SK-N-SH (cell line): Measurements from ENCODE around the gene RBP5. TPM values are rescaled to one million over a fixed set of nuclear protein-coding genes. Genes with fewer than 3 reads are reported as not detected.

Source experiments
- CTCF ChIA-PET: fragments of 300-600, 350-600 bp; formaldehyde crosslinking; extraction: SDS; loops from one replicate; lab custom pipeline; 2021; lab: Yijun Ruan, JAX
- POLR2A ChIA-PET: fragments of 350-600 bp; sonication (Branson Sonifier 250); formaldehyde crosslinking; extraction: SDS; loops from one replicate; lab custom pipeline; 2020; ENCODE audit warnings: antibody characterized with exemption, inconsistent platforms; lab: Yijun Ruan, JAX
- DNase-seq: peaks from one replicate; pipeline ENCODE4 v3.0.0; 2012
- H2AFZ ChIP-seq: fragments of 200-600 bp; sonication (generic); 2 replicates; pipeline ENCODE4 v1.8.1; 2016; ENCODE audit warnings: antibody characterized with exemption, mild to moderate bottlenecking, low read depth
- H3F3A ChIP-seq: fragments of 200-600 bp; sonication (generic); replicated peaks from 2 replicates; pipeline ENCODE3; 2016; ENCODE audit warnings: antibody characterized with exemption, mild to moderate bottlenecking; ENCODE audit not compliant: insufficient read depth
- H3K27ac ChIP-seq, 2 experiments: fragments of 200-500 bp in 1 of 2; fragments of 200-600 bp in 1 of 2; sonication (Bioruptor generic) in 1 of 2; sonication (generic), shearing (Covaris generic) in 1 of 2; 2 replicates each; pipeline versions ENCODE4 v1.5.1 to v1.6.1; 2014 to 2016; ENCODE audit warnings: low read depth in 2 of 2, inconsistent platforms in 1 of 2, low read length in 1 of 2, mild to moderate bottlenecking in 1 of 2, mixed read lengths in 1 of 2
- H3K27me3 ChIP-seq: fragments of 200-600 bp; sonication (generic), shearing (Covaris generic); 2 replicates; pipeline ENCODE4 v1.6.1; 2016; ENCODE audit warnings: mixed run types; ENCODE audit not compliant: insufficient read depth
- H3K36me3 ChIP-seq, 2 experiments: fragments of 200-500 bp in 1 of 2; fragments of 200-600 bp in 1 of 2; sonication (Bioruptor generic) in 1 of 2; sonication (generic) in 1 of 2; replicated peaks in 1 of 2; 2 replicates each; pipeline versions ENCODE3 to v1.5.1; 2014 to 2016; ENCODE audit warnings: low read length in 1 of 2, mild to moderate bottlenecking in 1 of 2; ENCODE audit not compliant: insufficient read depth in 2 of 2, control insufficient read depth in 1 of 2
- H3K4me1 ChIP-seq, 2 experiments: fragments of 200-500 bp in 1 of 2; fragments of 200-600 bp in 1 of 2; sonication (Bioruptor generic) in 1 of 2; sonication (generic), shearing (Covaris generic) in 1 of 2; 2 replicates each; pipeline versions ENCODE4 v1.5.1 to v1.6.1; 2014 to 2016; ENCODE audit warnings: low read depth in 1 of 2, low read length in 1 of 2, mixed run types in 1 of 2; ENCODE audit not compliant: insufficient read depth in 2 of 2, control insufficient read depth in 1 of 2
- H3K4me2 ChIP-seq: fragments of 200-600 bp; sonication (generic), shearing (Covaris generic); 2 replicates; pipeline ENCODE4 v1.6.1; 2017; ENCODE audit warnings: mixed run types
- H3K4me3 ChIP-seq, 2 experiments: fragments of 200-500 bp in 1 of 2; fragments of 200-600 bp in 1 of 2; sonication (Bioruptor generic) in 1 of 2; sonication (generic), shearing (Covaris generic) in 1 of 2; 2 replicates each; pipeline versions ENCODE4 v1.5.1 to v1.8.1; 2014 to 2016; ENCODE audit warnings: low read depth in 2 of 2, inconsistent platforms in 1 of 2, low read length in 1 of 2, mild to moderate bottlenecking in 1 of 2, mixed read lengths in 1 of 2, moderate library complexity in 1 of 2
- H3K79me2 ChIP-seq: fragments of 200-600 bp; sonication (generic); 2 replicates; pipeline ENCODE4 v1.8.1; 2017; ENCODE audit warnings: mild to moderate bottlenecking; ENCODE audit not compliant: insufficient read depth
- H3K9ac ChIP-seq: fragments of 200-600 bp; sonication (generic); 2 replicates; pipeline ENCODE4 v1.6.1; 2017; ENCODE audit warnings: mixed run types
- H3K9me2 ChIP-seq: fragments of 200-600 bp; sonication (generic); 2 replicates; pipeline ENCODE4 v1.6.1; 2017; ENCODE audit warnings: mixed run types
- H3K9me3 ChIP-seq: fragments of 200-600 bp; sonication (generic); 2 replicates; pipeline ENCODE4 v1.6.1; 2017; ENCODE audit warnings: mixed run types, mild to moderate bottlenecking, moderate library complexity
- H4K20me1 ChIP-seq: fragments of 200-600 bp; sonication (generic); 2 replicates; pipeline ENCODE4 v1.6.1; 2017; ENCODE audit warnings: mild to moderate bottlenecking, mixed run types; ENCODE audit not compliant: insufficient read depth
- ELF1 ChIP-seq: IDR thresholded peaks from 2 replicates; pipeline ENCODE4 v1.4.0; 2012
- EP300 ChIP-seq, 2 experiments: IDR thresholded peaks; 2 replicates each; pipeline versions ENCODE4 v1.4.0 to v1.6.1; 2012; ENCODE audit warnings: borderline replicate concordance in 1 of 2, low read depth in 1 of 2, low read length in 1 of 2
- FOXJ3 ChIP-seq: sonication (generic); formaldehyde crosslinking; IDR thresholded peaks from 2 replicates; pipeline ENCODE4 v1.5.1; 2020; ENCODE audit warnings: mild to moderate bottlenecking, missing genetic modification reagents
- FOXM1 ChIP-seq: IDR thresholded peaks from 2 replicates; pipeline ENCODE4 v1.4.0; 2012; ENCODE audit warnings: low read depth, mild to moderate bottlenecking
- GABPA ChIP-seq: IDR thresholded peaks from 2 replicates; pipeline ENCODE4 v1.4.0; 2012; ENCODE audit warnings: low read depth, mild to moderate bottlenecking
- MEF2A ChIP-seq: IDR thresholded peaks from 2 replicates; pipeline ENCODE4 v1.4.0; 2012; ENCODE audit warnings: low read depth, borderline replicate concordance
- RAD21 ChIP-seq: IDR thresholded peaks from 2 replicates; pipeline ENCODE4 v1.6.1; 2012; ENCODE audit warnings: mild to moderate bottlenecking, low read length
- RCOR1 ChIP-seq: fragments of 150-350 bp; IDR thresholded peaks from 2 replicates; pipeline ENCODE4 v1.6.1; 2017; ENCODE audit warnings: antibody characterized with exemption, low read length
- RFX5 ChIP-seq: IDR thresholded peaks from 2 replicates; pipeline ENCODE4 v1.6.1; 2012; ENCODE audit warnings: mild to moderate bottlenecking, improper control_type of control experiment, low read length
- SIN3A ChIP-seq: IDR thresholded peaks from 2 replicates; pipeline ENCODE4 v1.6.1; 2012; ENCODE audit warnings: low read depth, mild to moderate bottlenecking, low read length, moderate library complexity, borderline replicate concordance
- SMC3 ChIP-seq: IDR thresholded peaks from 2 replicates; pipeline ENCODE4 v1.6.1; 2012; ENCODE audit warnings: low read depth, low read length, improper control_type of control experiment
- TAF1 ChIP-seq: IDR thresholded peaks from 2 replicates; pipeline ENCODE4 v1.6.1; 2012; ENCODE audit warnings: low read depth, mild to moderate bottlenecking, low read length, moderate library complexity, borderline replicate concordance
- TEAD4 ChIP-seq: IDR thresholded peaks from 2 replicates; pipeline ENCODE4 v1.4.0; 2012; ENCODE audit warnings: mild to moderate bottlenecking, borderline replicate concordance; ENCODE audit not compliant: insufficient read depth
- YY1 ChIP-seq: IDR thresholded peaks from 2 replicates; pipeline ENCODE4 v1.4.0; 2012; ENCODE audit warnings: low read depth, mild to moderate bottlenecking
- WGBS: methylation state at CpG from one replicate; pipeline ENCODE4 v1.1.6; 2017; ENCODE audit warnings: low lambda C conversion rate; 5-methylcytosine and 5-hydroxymethylcytosine counted together
- polyA plus RNA-seq, 3 experiments: library from polyadenylated mRNA; depleted of rRNA; stranded (reverse); fragments of >200 nt; gene quantifications; 2 replicates each; pipeline ENCODE4 v1.2.3, GENCODE V29; 2012
- TF ChIP-seq, protein P1 (sequence below): IDR thresholded peaks from 2 replicates; pipeline ENCODE4 v1.4.0; 2012; ENCODE audit warnings: low read depth, borderline replicate concordance

RBP5 gene
- polyA plus RNA-seq, 1 of the 3 experiments (the other 2 are of a cell fraction) = 0.12 TPM

DNA sequence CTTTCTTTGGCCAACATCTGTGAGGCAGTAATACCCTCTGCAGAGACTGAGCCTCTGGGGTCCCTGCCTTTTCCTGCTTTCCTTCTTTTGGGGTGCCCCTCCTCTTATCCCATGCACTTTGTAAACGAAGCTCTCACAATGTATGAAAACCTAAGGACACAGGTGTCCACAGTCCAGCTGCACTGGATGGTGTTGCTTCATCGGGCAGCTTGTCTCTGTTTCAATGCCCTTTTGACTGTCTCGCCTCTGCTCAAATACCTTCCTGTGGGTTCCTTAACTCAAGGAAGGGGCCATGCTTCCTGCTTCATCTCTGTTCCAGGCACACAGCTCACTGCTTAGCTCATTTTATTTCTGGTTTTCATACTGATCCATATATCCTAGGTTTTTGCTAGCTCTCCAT lies 26.1 kb downstream of the RBP5 start:
- H3K79me2 ChIP-seq = no peaks in the 10 kb centered on the region
- H3K9ac ChIP-seq = no peak overlapping the region
- no peaks in the 10 kb centered on the region for H3K9me2 ChIP-seq
- no peak overlapping the region for H3K27ac ChIP-seq
- WGBS = 75% methylated on average over 3 of the region's 3 CpGs
- no peaks in the 10 kb centered on the region for H3F3A ChIP-seq
- no peak overlapping the region for H2AFZ ChIP-seq
- no peaks in the 10 kb centered on the region for H3K4me1 ChIP-seq
- TF ChIP-seq SMC3 (no peak), RAD21 (no peak)
- no peak overlapping the region for H3K4me3 ChIP-seq
- DNase-seq = no peak
- 0 out of 2 replicates have a peak, but pooled peaks cover 6% of the 10 kb centered on the region for H3K9me3 ChIP-seq
- POLR2A ChIA-PET = no interaction called here
- no peaks in the 10 kb centered on the region for H4K20me1 ChIP-seq
- CTCF ChIA-PET = interaction anchor here (0.9 to 1.9 kb wide), 5 partner anchors 9 to 42 kb away, joined by 3 to 11 read pairs (median 4); partner anchors contain the start of gene C1S
- H3K4me2 ChIP-seq = no peak overlapping the region
- peaks cover 0 to 5% of the 10 kb centered on the region in 2 experiments for H3K36me3 ChIP-seq
- H3K27me3 ChIP-seq = no peaks in the 10 kb centered on the region

DNA sequence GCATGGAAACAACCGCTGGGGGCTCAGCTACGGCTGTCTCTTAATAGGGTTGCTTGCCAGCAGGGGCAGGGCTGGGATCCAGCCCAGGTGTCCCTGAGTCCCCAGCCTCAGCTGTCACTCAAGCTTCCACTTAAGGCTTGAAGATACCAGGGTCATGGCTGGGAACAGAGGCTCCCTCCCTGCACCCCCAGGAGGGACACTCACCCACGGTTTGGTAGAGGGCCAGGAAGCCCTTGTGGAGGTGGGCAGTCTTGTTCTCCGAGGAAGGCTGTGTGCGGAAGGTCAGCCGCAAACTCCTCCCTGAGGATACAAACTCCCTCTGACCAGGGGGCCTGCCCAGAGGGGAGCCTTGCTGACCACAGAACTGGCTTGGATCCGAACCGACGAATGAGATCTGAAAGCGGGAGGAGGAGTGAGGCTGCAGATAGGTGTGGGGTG lies 27.0 kb downstream of the RBP5 start:
- CTCF ChIA-PET = interaction anchor here (1.5 to 1.9 kb wide), 3 partner anchors 8 to 11 kb away, joined by 3 to 11 read pairs (median 4); no protein-coding TSS in a partner anchor

DNA sequence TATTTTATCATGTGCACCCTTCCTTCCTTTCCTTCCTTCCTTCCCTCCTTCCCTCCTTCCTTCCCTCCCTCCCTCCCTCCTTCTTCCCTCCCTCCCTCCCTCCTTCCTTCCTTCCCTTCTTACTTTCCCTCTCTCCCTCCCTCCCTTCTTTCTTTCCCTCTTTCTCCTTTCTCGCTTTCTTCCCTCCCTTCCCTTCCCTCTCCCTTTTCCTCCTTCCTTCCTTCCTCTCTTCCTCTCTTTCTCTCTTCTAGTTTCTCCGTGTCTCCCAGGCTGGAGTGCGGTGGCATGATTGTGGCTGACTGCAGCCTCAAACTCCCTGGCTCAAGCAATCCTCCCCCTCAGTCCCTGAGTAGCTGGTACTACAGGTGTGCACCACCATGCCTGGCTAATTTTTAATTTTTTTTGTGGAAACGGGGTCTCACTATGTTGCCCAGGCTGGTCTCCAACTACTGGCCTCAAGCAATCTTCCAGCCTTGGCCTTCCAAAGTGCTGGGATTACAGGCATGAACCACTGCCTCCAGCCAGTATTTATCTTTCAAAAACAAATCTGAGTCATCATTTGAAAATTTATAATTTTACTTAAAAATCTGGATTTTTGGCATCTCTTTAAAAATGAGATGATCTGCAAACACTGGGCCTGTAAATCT lies 27.5 kb downstream of the RBP5 start:
- Histone ChIP-seq H3K4me2 (no peak overlapping the region), H3K9ac (no peak overlapping the region), H3K27me3 (no peaks in the 10 kb centered on the region), H3F3A (no peaks in the 10 kb centered on the region), H3K9me3 (0 out of 2 replicates have a peak, but pooled peaks cover 6% of the 10 kb centered on the region), H3K9me2 (no peaks in the 10 kb centered on the region), H3K4me3 (no peak overlapping the region), H4K20me1 (no peaks in the 10 kb centered on the region), H3K36me3 (peaks cover 0 to 5% of the 10 kb centered on the region in 2 experiments), H3K79me2 (no peaks in the 10 kb centered on the region), H2AFZ (no peak overlapping the region), H3K4me1 (no peaks in the 10 kb centered on the region), H3K27ac (no peak overlapping the region)
- ChIA-PET POLR2A (no interaction called here), CTCF (interaction anchor here (2.1 kb wide), 1 partner anchor 8 kb away, joined by 10 read pairs; the partner anchor contains the start of gene C1RL)
- WGBS = 75% methylated on average over 4 of the region's 4 CpGs
- no peak for TF ChIP-seq GABPA
- TF ChIP-seq TEAD4 = no peak
- no peak for TF ChIP-seq RCOR1
- TF ChIP-seq, protein P1, sequence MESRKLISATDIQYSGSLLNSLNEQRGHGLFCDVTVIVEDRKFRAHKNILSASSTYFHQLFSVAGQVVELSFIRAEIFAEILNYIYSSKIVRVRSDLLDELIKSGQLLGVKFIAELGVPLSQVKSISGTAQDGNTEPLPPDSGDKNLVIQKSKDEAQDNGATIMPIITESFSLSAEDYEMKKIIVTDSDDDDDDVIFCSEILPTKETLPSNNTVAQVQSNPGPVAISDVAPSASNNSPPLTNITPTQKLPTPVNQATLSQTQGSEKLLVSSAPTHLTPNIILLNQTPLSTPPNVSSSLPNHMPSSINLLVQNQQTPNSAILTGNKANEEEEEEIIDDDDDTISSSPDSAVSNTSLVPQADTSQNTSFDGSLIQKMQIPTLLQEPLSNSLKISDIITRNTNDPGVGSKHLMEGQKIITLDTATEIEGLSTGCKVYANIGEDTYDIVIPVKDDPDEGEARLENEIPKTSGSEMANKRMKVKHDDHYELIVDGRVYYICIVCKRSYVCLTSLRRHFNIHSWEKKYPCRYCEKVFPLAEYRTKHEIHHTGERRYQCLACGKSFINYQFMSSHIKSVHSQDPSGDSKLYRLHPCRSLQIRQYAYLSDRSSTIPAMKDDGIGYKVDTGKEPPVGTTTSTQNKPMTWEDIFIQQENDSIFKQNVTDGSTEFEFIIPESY = no peak
- no peak for TF ChIP-seq FOXM1
- no peak for TF ChIP-seq RFX5
- TF ChIP-seq MEF2A = no peak
- TF ChIP-seq ELF1 = no peak
- TF ChIP-seq SIN3A = no peak
- no peak for DNase-seq

More for the DNA sequence above, 27.0 kb downstream of the RBP5 start:
- no peak overlapping the region for H2AFZ ChIP-seq
- no peak overlapping the region for H3K4me3 ChIP-seq
- H3K79me2 ChIP-seq = no peaks in the 10 kb centered on the region
- TF ChIP-seq YY1 (no peak), FOXJ3 (CRISPR knock-in tag) (no peak), EP300 (IDR thresholded peaks at IDR 0.05; ENCODE audit: borderline replicate concordance in 1 of 2, low read depth in 1 of 2, low read length in 1 of 2) (no peak), TAF1 (no peak)
- 72% methylated on average over 10 of the region's 10 CpGs for WGBS
- peaks cover 0 to 5% of the 10 kb centered on the region in 2 experiments for H3K36me3 ChIP-seq
- H3K27me3 ChIP-seq = no peaks in the 10 kb centered on the region
- H3F3A ChIP-seq = no peaks in the 10 kb centered on the region
- no peaks in the 10 kb centered on the region for H3K4me1 ChIP-seq
- POLR2A ChIA-PET = no interaction called here
- DNase-seq = no peak
- 0 out of 2 replicates have a peak, but pooled peaks cover 6% of the 10 kb centered on the region for H3K9me3 ChIP-seq
- H3K9ac ChIP-seq = no peak overlapping the region
- no peaks in the 10 kb centered on the region for H4K20me1 ChIP-seq
- no peak overlapping the region for H3K27ac ChIP-seq
- no peak overlapping the region for H3K4me2 ChIP-seq
- no peaks in the 10 kb centered on the region for H3K9me2 ChIP-seq
